Stimulated activated CD4-positive, alpha-beta T cell treated with anti-CD3 and anti-CD28 coated beads, Interleukin-4, amount 100 ng/mL, for 24 hours (primary cell): Measurements from ENCODE around the gene NSUN2.

Experiments
- DNase-seq: peaks from one replicate; pipeline ENCODE4 v3.0.0-alpha.2; 2020

Gene NSUN2

GRCh38 chr5:6553972-6554371, 78.9 kb downstream of the NSUN2 start:
- no peak for DNase-seq

GRCh38 chr5:6552612-6553011, 80.2 kb downstream of the NSUN2 start:
- no peak for DNase-seq

DNA sequence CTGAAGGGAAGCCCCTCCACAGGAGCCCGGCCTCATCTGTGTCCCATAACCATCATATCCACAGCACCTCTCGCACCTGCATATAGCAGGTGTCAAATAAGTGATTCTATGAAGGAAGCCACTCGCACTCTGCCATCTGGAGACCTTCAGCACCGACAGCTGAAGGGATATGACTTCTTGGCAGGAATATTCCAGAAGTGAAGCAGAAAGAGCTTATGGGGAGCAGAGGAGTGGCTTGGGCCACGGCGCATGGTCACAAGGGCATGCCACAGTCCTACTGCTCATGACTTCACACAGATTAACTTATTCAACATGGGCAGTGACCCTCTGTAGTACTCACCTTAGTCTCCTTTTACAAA, 80.9 kb downstream of the NSUN2 start:
- DNase-seq: no peak

DNA sequence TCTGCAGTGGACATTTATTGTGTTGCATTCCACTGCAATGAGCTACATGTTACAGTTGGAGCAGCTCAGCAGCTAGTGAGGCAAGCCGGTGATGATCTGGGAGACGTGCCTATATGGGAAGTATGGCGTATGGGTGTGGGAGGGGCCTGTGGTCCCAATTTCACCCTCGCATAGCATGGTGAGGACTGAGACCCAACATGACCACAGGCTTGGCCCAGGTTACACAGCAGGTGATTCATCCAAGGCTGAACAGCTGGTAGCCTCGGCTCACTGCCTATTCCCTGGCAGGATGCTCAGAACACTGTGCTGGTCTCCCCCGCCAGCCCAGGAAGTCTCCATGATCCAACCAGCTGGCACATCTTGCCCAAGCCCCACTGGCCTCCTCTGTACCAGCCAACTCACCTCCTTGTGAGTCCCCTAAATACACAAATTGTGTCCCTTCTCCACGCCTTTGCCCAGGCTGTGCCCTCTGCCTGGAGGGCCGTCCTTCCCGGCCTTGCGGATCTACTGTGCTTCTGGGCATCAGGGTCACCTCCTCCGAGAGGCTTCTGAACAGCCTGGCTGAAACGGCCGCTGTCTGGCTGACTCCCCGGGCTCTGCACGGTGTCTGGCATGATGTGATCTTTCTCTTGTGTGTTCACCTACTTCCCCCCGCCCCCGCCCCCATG, 81.4 kb downstream of the NSUN2 start:
- no peak for DNase-seq

GRCh38 chr5:6550628-6551027, 82.2 kb downstream of the NSUN2 start:
- DNase-seq: no peak
